ENCODE results near the gene RBM15.

The RBM15 gene

GRCh38 chr1:110390692-110391245, 51.6 kb downstream of the RBM15 start, which contains the start of gene SLC16A4:
Gene SLC16A4, minus strand, starts transcription at chr1:110391026. Its CDS starts 1,703 bp downstream, at chr1:110389323.
- TF ChIP-seq CTCF (IDR thresholded peaks at IDR 0.05; ENCODE audit: borderline replicate concordance, control extremely low read depth, extremely low read depth, insufficient read depth, missing control alignments) = no peak
- DNase-seq (ENCODE audit: low spot score) = no peak
- in situ Hi-C loops (cut with MboI; ENCODE audit: low sequenced_read_pairs, unreplicated experiment) = no loop called here

GRCh38 chr1:110393286-110393685, 54.1 kb downstream of the RBM15 start:
- no peak for DNase-seq (ENCODE audit: low spot score)
- no peak for TF ChIP-seq CTCF (IDR thresholded peaks at IDR 0.05; ENCODE audit: borderline replicate concordance, control extremely low read depth, extremely low read depth, insufficient read depth, missing control alignments)
- in situ Hi-C loops (cut with MboI; ENCODE audit: low sequenced_read_pairs, unreplicated experiment) = no loop called here

GRCh38 chr1:110393691-110394492, 54.7 kb downstream of the RBM15 start:
- no peak for TF ChIP-seq CTCF (IDR thresholded peaks at IDR 0.05; ENCODE audit: borderline replicate concordance, control extremely low read depth, extremely low read depth, insufficient read depth, missing control alignments)
- in situ Hi-C loops (cut with MboI; ENCODE audit: low sequenced_read_pairs, unreplicated experiment) = no loop called here
- no peak for DNase-seq (ENCODE audit: low spot score)

GRCh38 chr1:110394493-110394820, 55.3 kb downstream of the RBM15 start:
- in situ Hi-C loops (cut with MboI; ENCODE audit: low sequenced_read_pairs, unreplicated experiment) = no loop called here
- no peak for TF ChIP-seq CTCF (IDR thresholded peaks at IDR 0.05; ENCODE audit: borderline replicate concordance, control extremely low read depth, extremely low read depth, insufficient read depth, missing control alignments)
- DNase-seq (ENCODE audit: low spot score) = no peak
